Measurements from ENCODE around the gene TRIM40.

DNA sequence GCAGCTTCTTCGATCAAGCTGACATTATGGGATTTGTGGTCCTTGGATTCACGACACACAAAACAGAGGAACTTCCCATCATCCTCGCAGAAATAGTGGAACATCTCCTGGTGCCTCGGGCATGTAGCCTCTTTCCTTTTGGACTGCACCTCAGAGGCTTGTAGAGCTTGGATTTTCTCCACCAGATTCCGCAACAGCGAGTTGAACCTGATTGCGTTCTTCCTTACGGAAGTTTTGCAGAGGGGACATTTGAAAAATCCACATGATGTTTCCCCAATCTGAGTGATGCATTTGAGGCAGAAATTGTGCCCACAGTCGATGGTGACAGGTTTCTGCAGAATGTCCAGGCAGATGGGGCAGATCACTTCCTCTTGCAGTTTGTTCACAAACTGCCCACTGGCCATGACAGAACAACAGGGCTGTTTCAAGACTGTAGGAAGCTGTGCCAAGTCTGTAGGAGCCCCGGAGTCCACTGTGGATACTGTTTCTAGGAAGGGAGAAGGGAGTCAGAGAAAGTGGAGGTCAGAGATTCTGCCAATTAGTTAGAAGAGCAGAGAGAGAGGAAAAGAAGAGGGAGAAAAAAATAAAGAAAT lies 23.4 kb upstream of the TRIM40 start:
- no peak for TF ChIP-seq POLR2A (IDR thresholded peaks at IDR 0.05; ENCODE audit: low read depth, low read length)
- TF ChIP-seq TAF1 (IDR thresholded peaks at IDR 0.05; ENCODE audit: borderline replicate concordance, low read depth, low read length), result no peak
- TF ChIP-seq POLR2AphosphoS5 (IDR thresholded peaks at IDR 0.05; ENCODE audit: low read depth, low read length), result no peak

All from GM12892 (cell line).